ENCODE results near the gene FAM25A. TPM values are rescaled to one million over a fixed set of nuclear protein-coding genes. Genes with fewer than 3 reads are reported as not detected.
"Not testable (repeated sequence)": the region's sequence is repeated elsewhere in the genome, so short reads cannot be mapped to it uniquely, and the experiment has no call there.

Gene FAM25A
- polyA plus RNA-seq, 1 donor from 2014 or later: not detected

DNA sequence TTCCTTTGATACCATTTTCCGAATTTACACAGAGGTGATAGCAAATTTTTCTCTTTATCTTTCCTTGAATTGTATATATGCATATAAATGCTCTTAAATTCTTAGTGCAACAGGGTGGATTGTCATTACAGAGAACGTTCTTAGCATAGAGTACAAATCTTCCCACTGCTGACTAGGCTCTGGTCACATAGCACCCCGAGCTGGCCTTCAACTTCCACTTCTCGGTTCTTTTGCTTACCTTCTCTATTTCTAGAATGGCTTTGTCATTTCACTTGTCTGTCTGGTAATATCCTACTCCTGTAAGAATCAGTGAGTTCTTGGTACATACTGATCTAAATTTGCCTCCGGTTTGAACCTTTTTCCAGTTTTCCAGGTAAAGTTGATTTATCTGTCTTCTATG lies 38.4 kb upstream of the FAM25A start:
- TF ChIP-seq EP300 (conservative IDR thresholded peaks at IDR 0.05; ENCODE audit: poor library complexity, severe bottlenecking) (no peak), SMC3 (conservative IDR thresholded peaks at IDR 0.05; ENCODE audit: poor library complexity) (no peak), EZH2 (IDR thresholded peaks at IDR 0.05; ENCODE audit: borderline replicate concordance, insufficient read depth, low read length, poor library complexity, severe bottlenecking) (no peak), TAF1 (IDR thresholded peaks at IDR 0.05; ENCODE audit: low read depth) (no peak), MXI1 (conservative IDR thresholded peaks at IDR 0.05; ENCODE audit: poor library complexity, severe bottlenecking) (no peak), POLR2AphosphoS5 (IDR thresholded peaks at IDR 0.05) (no peak), RAD21 (conservative IDR thresholded peaks at IDR 0.05) (no peak)
- TF ChIP-seq, protein P1, sequence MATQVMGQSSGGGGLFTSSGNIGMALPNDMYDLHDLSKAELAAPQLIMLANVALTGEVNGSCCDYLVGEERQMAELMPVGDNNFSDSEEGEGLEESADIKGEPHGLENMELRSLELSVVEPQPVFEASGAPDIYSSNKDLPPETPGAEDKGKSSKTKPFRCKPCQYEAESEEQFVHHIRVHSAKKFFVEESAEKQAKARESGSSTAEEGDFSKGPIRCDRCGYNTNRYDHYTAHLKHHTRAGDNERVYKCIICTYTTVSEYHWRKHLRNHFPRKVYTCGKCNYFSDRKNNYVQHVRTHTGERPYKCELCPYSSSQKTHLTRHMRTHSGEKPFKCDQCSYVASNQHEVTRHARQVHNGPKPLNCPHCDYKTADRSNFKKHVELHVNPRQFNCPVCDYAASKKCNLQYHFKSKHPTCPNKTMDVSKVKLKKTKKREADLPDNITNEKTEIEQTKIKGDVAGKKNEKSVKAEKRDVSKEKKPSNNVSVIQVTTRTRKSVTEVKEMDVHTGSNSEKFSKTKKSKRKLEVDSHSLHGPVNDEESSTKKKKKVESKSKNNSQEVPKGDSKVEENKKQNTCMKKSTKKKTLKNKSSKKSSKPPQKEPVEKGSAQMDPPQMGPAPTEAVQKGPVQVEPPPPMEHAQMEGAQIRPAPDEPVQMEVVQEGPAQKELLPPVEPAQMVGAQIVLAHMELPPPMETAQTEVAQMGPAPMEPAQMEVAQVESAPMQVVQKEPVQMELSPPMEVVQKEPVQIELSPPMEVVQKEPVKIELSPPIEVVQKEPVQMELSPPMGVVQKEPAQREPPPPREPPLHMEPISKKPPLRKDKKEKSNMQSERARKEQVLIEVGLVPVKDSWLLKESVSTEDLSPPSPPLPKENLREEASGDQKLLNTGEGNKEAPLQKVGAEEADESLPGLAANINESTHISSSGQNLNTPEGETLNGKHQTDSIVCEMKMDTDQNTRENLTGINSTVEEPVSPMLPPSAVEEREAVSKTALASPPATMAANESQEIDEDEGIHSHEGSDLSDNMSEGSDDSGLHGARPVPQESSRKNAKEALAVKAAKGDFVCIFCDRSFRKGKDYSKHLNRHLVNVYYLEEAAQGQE (IDR thresholded peaks at IDR 0.05; ENCODE audit: borderline replicate concordance): no peak
- TF ChIP-seq, protein P2, sequence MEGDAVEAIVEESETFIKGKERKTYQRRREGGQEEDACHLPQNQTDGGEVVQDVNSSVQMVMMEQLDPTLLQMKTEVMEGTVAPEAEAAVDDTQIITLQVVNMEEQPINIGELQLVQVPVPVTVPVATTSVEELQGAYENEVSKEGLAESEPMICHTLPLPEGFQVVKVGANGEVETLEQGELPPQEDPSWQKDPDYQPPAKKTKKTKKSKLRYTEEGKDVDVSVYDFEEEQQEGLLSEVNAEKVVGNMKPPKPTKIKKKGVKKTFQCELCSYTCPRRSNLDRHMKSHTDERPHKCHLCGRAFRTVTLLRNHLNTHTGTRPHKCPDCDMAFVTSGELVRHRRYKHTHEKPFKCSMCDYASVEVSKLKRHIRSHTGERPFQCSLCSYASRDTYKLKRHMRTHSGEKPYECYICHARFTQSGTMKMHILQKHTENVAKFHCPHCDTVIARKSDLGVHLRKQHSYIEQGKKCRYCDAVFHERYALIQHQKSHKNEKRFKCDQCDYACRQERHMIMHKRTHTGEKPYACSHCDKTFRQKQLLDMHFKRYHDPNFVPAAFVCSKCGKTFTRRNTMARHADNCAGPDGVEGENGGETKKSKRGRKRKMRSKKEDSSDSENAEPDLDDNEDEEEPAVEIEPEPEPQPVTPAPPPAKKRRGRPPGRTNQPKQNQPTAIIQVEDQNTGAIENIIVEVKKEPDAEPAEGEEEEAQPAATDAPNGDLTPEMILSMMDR (IDR thresholded peaks at IDR 0.05; ENCODE audit: poor library complexity, severe bottlenecking): no peak
- H3K9me3 ChIP-seq (ENCODE audit: low read length): no peaks in the 10 kb centered on the region
- H3K27me3 ChIP-seq (ENCODE audit: insufficient read depth, low read depth, low read length): no peaks in the 10 kb centered on the region
- H3K36me3 ChIP-seq (ENCODE audit: insufficient read depth, low read length): no peaks in the 10 kb centered on the region
- no peak overlapping the region for H3K27ac ChIP-seq (ENCODE audit: low read length)
- no peak overlapping the region for H3K4me3 ChIP-seq (ENCODE audit: low read length)
- no peaks in the 10 kb centered on the region for H4K20me1 ChIP-seq (ENCODE audit: insufficient read depth)
- H3K9ac ChIP-seq (ENCODE audit: low read length): no peak overlapping the region
- no peaks in the 10 kb centered on the region for H3K79me2 ChIP-seq (replicated peaks; ENCODE audit: insufficient read depth, low read length)
- no peaks in the 10 kb centered on the region for H3F3A ChIP-seq (ENCODE audit: insufficient read depth, low read length, poor library complexity, severe bottlenecking)
- H3K9me2 ChIP-seq (ENCODE audit: insufficient read depth, low read length): no peaks in the 10 kb centered on the region
- H3K4me2 ChIP-seq (ENCODE audit: low read length): no peak overlapping the region
- no peak overlapping the region for H2AFZ ChIP-seq (ENCODE audit: low read depth, low read length)

DNA sequence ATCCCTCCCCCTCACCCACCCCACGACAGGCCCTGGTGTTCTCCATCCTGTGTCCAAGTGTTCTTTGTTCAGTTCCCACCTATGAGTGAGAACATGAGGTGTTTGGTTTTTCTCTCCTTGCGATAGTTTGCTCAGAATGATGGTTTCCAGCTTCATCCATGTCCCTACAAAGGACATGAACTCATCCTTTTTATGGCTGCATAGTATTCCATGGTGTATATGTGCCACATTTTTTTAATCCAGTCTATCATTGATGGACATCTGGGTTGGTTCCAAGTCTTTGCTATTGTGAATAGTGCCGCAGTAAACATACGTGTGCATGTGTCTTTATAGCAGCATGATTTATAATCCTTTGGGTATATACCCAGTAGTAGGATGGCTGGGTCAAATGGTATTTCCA lies 35.6 kb upstream of the FAM25A start:
- not testable (repeated sequence) for H3K27me3 ChIP-seq (ENCODE audit: insufficient read depth, low read depth, low read length); H3K4me3 ChIP-seq (ENCODE audit: low read length); H3K27ac ChIP-seq (ENCODE audit: low read length); H3K79me2 ChIP-seq (replicated peaks; ENCODE audit: insufficient read depth, low read length); H4K20me1 ChIP-seq (ENCODE audit: insufficient read depth); H2AFZ ChIP-seq (ENCODE audit: low read depth, low read length); H3K9me2 ChIP-seq (ENCODE audit: insufficient read depth, low read length); H3K9ac ChIP-seq (ENCODE audit: low read length); H3F3A ChIP-seq (ENCODE audit: insufficient read depth, low read length, poor library complexity, severe bottlenecking); H3K4me2 ChIP-seq (ENCODE audit: low read length); H3K36me3 ChIP-seq (ENCODE audit: insufficient read depth, low read length); H3K9me3 ChIP-seq (ENCODE audit: low read length)

DNA sequence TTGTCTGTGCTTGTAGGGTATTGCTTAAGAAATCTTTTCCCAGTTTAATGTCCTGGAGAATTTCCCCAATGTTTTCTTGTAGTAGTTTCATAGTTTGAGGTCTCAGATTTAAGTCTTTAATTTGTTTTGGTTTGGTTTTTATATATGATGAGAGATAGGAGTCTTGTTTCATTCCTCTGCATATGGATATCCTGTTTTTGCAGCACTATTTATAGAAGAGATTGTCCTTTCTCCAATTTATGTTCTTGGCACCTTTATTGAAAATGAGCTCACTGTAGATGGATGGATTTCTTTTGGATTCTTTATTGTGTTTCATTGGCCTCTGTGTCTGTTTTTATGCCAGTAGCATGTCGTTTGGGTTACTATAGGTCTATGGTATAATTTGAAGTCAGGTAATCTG lies 31.6 kb upstream of the FAM25A start:
- Histone ChIP-seq H3K79me2 (replicated peaks; ENCODE audit: insufficient read depth, low read length) (no peaks in the 10 kb centered on the region), H3K27me3 (ENCODE audit: insufficient read depth, low read depth, low read length) (no peaks in the 10 kb centered on the region), H3K9ac (ENCODE audit: low read length) (no peak overlapping the region), H3K4me2 (ENCODE audit: low read length) (no peak overlapping the region), H3K4me3 (ENCODE audit: low read length) (no peak overlapping the region), H3K36me3 (ENCODE audit: insufficient read depth, low read length) (no peaks in the 10 kb centered on the region), H3K9me3 (ENCODE audit: low read length) (no peaks in the 10 kb centered on the region), H3K27ac (ENCODE audit: low read length) (no peak overlapping the region), H2AFZ (ENCODE audit: low read depth, low read length) (no peak overlapping the region), H3K9me2 (ENCODE audit: insufficient read depth, low read length) (no peaks in the 10 kb centered on the region), H3F3A (ENCODE audit: insufficient read depth, low read length, poor library complexity, severe bottlenecking) (no peaks in the 10 kb centered on the region), H4K20me1 (ENCODE audit: insufficient read depth) (no peaks in the 10 kb centered on the region)
- TF ChIP-seq MXI1 (conservative IDR thresholded peaks at IDR 0.05; ENCODE audit: poor library complexity, severe bottlenecking) (no peak), TAF1 (IDR thresholded peaks at IDR 0.05; ENCODE audit: low read depth) (no peak), RAD21 (conservative IDR thresholded peaks at IDR 0.05) (no peak), SMC3 (conservative IDR thresholded peaks at IDR 0.05; ENCODE audit: poor library complexity) (no peak), EZH2 (IDR thresholded peaks at IDR 0.05; ENCODE audit: borderline replicate concordance, insufficient read depth, low read length, poor library complexity, severe bottlenecking) (no peak), POLR2AphosphoS5 (IDR thresholded peaks at IDR 0.05) (no peak), EP300 (conservative IDR thresholded peaks at IDR 0.05; ENCODE audit: poor library complexity, severe bottlenecking) (no peak)
- TF ChIP-seq, protein P1 (IDR thresholded peaks at IDR 0.05; ENCODE audit: borderline replicate concordance): no peak
- TF ChIP-seq, protein P2 (IDR thresholded peaks at IDR 0.05; ENCODE audit: poor library complexity, severe bottlenecking): no peak
